HFFc6 (cell line): ENCODE measurements around the gene UQCRHL. TPM values are rescaled to one million over a fixed set of nuclear protein-coding genes. Genes with fewer than 3 reads are reported as not detected.

ENCODE experiments used
- DNase-seq: peaks from one replicate; pipeline ENCODE4 v3.0.0-alpha.2; 2018
- H3K27ac Mint-ChIP-seq: 2 replicates; pipeline ENCODE4 v1.8.0; 2020; ENCODE audit warnings: mild to moderate bottlenecking, mixed read lengths
- H3K27me3 Mint-ChIP-seq: 2 replicates; pipeline ENCODE4 v1.8.0; 2021; ENCODE audit warnings: mild to moderate bottlenecking, moderate library complexity, mixed read lengths; ENCODE audit not compliant: insufficient read depth
- H3K36me3 Mint-ChIP-seq: 2 replicates; pipeline ENCODE4 v1.8.0; 2021; ENCODE audit warnings: low read depth, mixed read lengths
- H3K4me1 Mint-ChIP-seq: 2 replicates; pipeline ENCODE4 v1.8.0; 2020; ENCODE audit warnings: low read depth, mixed read lengths
- H3K4me3 Mint-ChIP-seq: 2 replicates; pipeline ENCODE4 v1.8.0; 2020; ENCODE audit warnings: mild to moderate bottlenecking, moderate library complexity, mixed read lengths
- H3K9me3 Mint-ChIP-seq: 2 replicates; pipeline ENCODE4 v1.8.0; 2020; ENCODE audit warnings: mild to moderate bottlenecking, mixed read lengths
- CTCF ChIP-seq: fragments of 200-600 bp; sonication (generic); IDR thresholded peaks from 2 replicates; pipeline ENCODE4 v1.5.0; 2021; ENCODE audit warnings: antibody characterized with exemption, mild to moderate bottlenecking
- total RNA-seq, 6 experiments: library from RNA; stranded (reverse); fragmentation: NEBNext Ultra II Directional; extraction: Animal tissue kit (Norgen Biotek cat#: 25700); gene quantifications; 2 replicates in 1 of 6; 3 replicates in 5 of 6; pipeline ENCODE4 v1.2.3, GENCODE V29; 2021

UQCRHL gene
- total RNA-seq, 6 experiments from 2014 or later: 0.75 to 1.8 (median 1.5) TPM

- no peak for DNase-seq
- H3K27me3 Mint-ChIP-seq: no peaks in the 10 kb centered on the region
- no peak for TF ChIP-seq CTCF
- no peaks in the 10 kb centered on the region for H3K9me3 Mint-ChIP-seq
- H3K36me3 Mint-ChIP-seq: no peaks in the 10 kb centered on the region
- H3K4me3 Mint-ChIP-seq: no peak overlapping the region
- peak overlapping the region; percentile 45 for H3K27ac Mint-ChIP-seq
- H3K4me1 Mint-ChIP-seq: peaks cover 8% of the 10 kb centered on the region
Measured at GRCh38 chr1:15825800-15826199, 18.4 kb upstream of the UQCRHL start.

GRCh38 chr1:15820478-15820877 lies 13.0 kb upstream of the UQCRHL start:
- no peak overlapping the region for H3K27ac Mint-ChIP-seq
- no peaks in the 10 kb centered on the region for H3K9me3 Mint-ChIP-seq
- DNase-seq: no peak
- no peaks in the 10 kb centered on the region for H3K27me3 Mint-ChIP-seq
- peaks cover 12% of the 10 kb centered on the region for H3K4me1 Mint-ChIP-seq
- no peaks in the 10 kb centered on the region for H3K36me3 Mint-ChIP-seq
- no peak overlapping the region for H3K4me3 Mint-ChIP-seq
- no peak for TF ChIP-seq CTCF

GRCh38 chr1:15816674-15817073 lies 9.2 kb upstream of the UQCRHL start:
- H3K9me3 Mint-ChIP-seq: no peaks in the 10 kb centered on the region
- no peak overlapping the region for H3K4me3 Mint-ChIP-seq
- H3K4me1 Mint-ChIP-seq: peaks cover 14% of the 10 kb centered on the region
- peaks cover 2% of the 10 kb centered on the region; the same call in 1 of the 2 replicates for H3K27me3 Mint-ChIP-seq
- no peak overlapping the region for H3K27ac Mint-ChIP-seq
- H3K36me3 Mint-ChIP-seq: no peaks in the 10 kb centered on the region
- DNase-seq: no peak
- no peak for TF ChIP-seq CTCF

- no peak for TF ChIP-seq CTCF
- H3K36me3 Mint-ChIP-seq: no peaks in the 10 kb centered on the region
- peaks cover 2% of the 10 kb centered on the region for H3K27me3 Mint-ChIP-seq
- H3K4me3 Mint-ChIP-seq: no peak overlapping the region
- no peak for DNase-seq
- H3K27ac Mint-ChIP-seq: no peak overlapping the region
- peaks cover 6% of the 10 kb centered on the region; the same call in 1 of the 2 replicates for H3K4me1 Mint-ChIP-seq
- H3K9me3 Mint-ChIP-seq: no peaks in the 10 kb centered on the region
Measured at GRCh38 chr1:15810073-15810472, 2.6 kb upstream of the UQCRHL start.

- TF ChIP-seq CTCF: no peak
- H3K27ac Mint-ChIP-seq: no peak overlapping the region
- no peaks in the 10 kb centered on the region for H3K9me3 Mint-ChIP-seq
Measured at GRCh38 chr1:15808955-15809354, 1.5 kb upstream of the UQCRHL start.

GRCh38 chr1:15807121-15807520 lies 328 bp downstream of the UQCRHL start:
- no peak for TF ChIP-seq CTCF
- Mint-ChIP-seq H3K9me3 (no peaks in the 10 kb centered on the region), H3K36me3 (no peaks in the 10 kb centered on the region), H3K4me1 (peaks cover 27% of the 10 kb centered on the region), H3K27me3 (no peaks in the 10 kb centered on the region; the same call in 1 of the 2 replicates), H3K27ac (no peak overlapping the region), H3K4me3 (no peak overlapping the region)
- DNase-seq: no peak

More at GRCh38 chr1:15808955-15809354, 1.5 kb upstream of the UQCRHL start:
- Mint-ChIP-seq H3K4me3 (no peak overlapping the region), H3K36me3 (no peaks in the 10 kb centered on the region), H3K27me3 (peaks cover 2% of the 10 kb centered on the region), H3K4me1 (peaks cover 11% of the 10 kb centered on the region)
- no peak for DNase-seq
